Heart right ventricle (tissue), 16 donors: ENCODE results near the gene CD247. TPM values are rescaled to one million over a fixed set of nuclear protein-coding genes. Genes with fewer than 3 reads are reported as not detected.

ENCODE experiments used
- ATAC-seq, 8 donors: fragments of 200-7000 bp; cut with Tn5 transposase; one replicate each; pipeline ENCODE4 v1.9.1; 2020; ENCODE audit warnings: mild to moderate bottlenecking in 8 of 8, moderate library complexity in 8 of 8, moderate number of reproducible peaks in 1 of 8
- DNase-seq, 2 donors: peaks; one replicate each; pipeline ENCODE4 v3.0.0-alpha.2; 2020
- H3K27ac ChIP-seq, 10 donors: fragments of 200-600 bp; sonication (generic) in 2 of 10; one replicate each; pipeline versions ENCODE4 v1.5.0 to v1.8.0; 2020 to 2022; ENCODE audit warnings: mild to moderate bottlenecking in 3 of 10
- H3K27me3 ChIP-seq, 7 donors: fragments of 200-600 bp; one replicate each; pipeline ENCODE4 v1.8.0; 2021 to 2022; ENCODE audit warnings: mild to moderate bottlenecking in 2 of 7
- H3K36me3 ChIP-seq, 9 donors: fragments of 200-600 bp; sonication (generic) in 1 of 9; one replicate each; pipeline versions ENCODE4 v1.5.0 to v1.8.0; 2020 to 2022; ENCODE audit warnings: mild to moderate bottlenecking in 2 of 9
- H3K4me1 ChIP-seq, 9 donors: fragments of 200-600 bp; sonication (generic) in 1 of 9; one replicate each; pipeline versions ENCODE4 v1.5.0 to v1.8.0; 2020 to 2022; ENCODE audit warnings: mild to moderate bottlenecking in 4 of 9
- H3K4me3 ChIP-seq, 10 donors: fragments of 200-600 bp; sonication (generic) in 2 of 10; one replicate each; pipeline versions ENCODE4 v1.5.0 to v1.8.0; 2020 to 2022; ENCODE audit warnings: mild to moderate bottlenecking in 7 of 10, moderate library complexity in 2 of 10
- H3K9me3 ChIP-seq, 11 donors: fragments of 200-600 bp in 10 of 11; sonication (generic) in 2 of 11; one replicate each; pipeline versions ENCODE4 v1.5.0 to v1.8.0; 2013 to 2022; ENCODE audit warnings: mild to moderate bottlenecking in 2 of 11, control low read depth in 1 of 11, moderate library complexity in 1 of 11
- CTCF ChIP-seq, 9 donors: fragments of 200-600 bp; sonication (generic) in 2 of 9; IDR thresholded peaks; one replicate each; pipeline versions ENCODE4 v1.5.0 to v1.8.0; 2021 to 2022; ENCODE audit warnings: antibody characterized with exemption in 9 of 9, mild to moderate bottlenecking in 5 of 9, moderate library complexity in 1 of 9
- WGBS, 2 donors: extraction: QIAGEN DNeasy Blood & Tissue Kit; methylation state at CpG; one replicate each; pipeline ENCODE4 v1.1.7; 2013; ENCODE audit warnings: inconsistent platforms in 1 of 2; 5-methylcytosine and 5-hydroxymethylcytosine counted together
- intact Hi-C, 10 donors: fragments of 100-400 bp; cut with DNase I; formaldehyde crosslinking; loops; one replicate each; pipeline versions ENCODE4 v1.11.1 to v1.14.2; 2022
- polyA plus RNA-seq, 2 donors: library from polyadenylated mRNA; stranded (reverse); fragments of 200-250 nt; gene quantifications; one replicate each; pipeline ENCODE4 v1.2.3, GENCODE V29; 2013
- total RNA-seq, 10 donors: library from RNA; stranded (reverse); fragmentation: NEBNext Ultra II Directional in 3 of 10; extraction: Animal tissue kit (Norgen Biotek cat#: 25700) in 3 of 10; gene quantifications; one replicate each; pipeline versions ENCODE4 v1.2.1 to v1.2.4, GENCODE V29; 2021 to 2023
- donor health status: Arrhythmogenic right ventricular cardiomyopathy.
- donor health status: ischemic (EF 13 %, LVEDD 7.1; RV severe dilation, severe dysfunction).
- donor health status: healthy with polysubstance abuse.
- donor health status: DM: no; HTN: yes; CAD: no.
- donor health status: DM: no; HTN: no; CAD: no.
- donor health status: ischemic (EF 25% LVEDD 6.9; RV normal size, moderate dysfunction).
- donor health status: ischemic (EF 25% LVEDD 5.7; RV mildly dilated, moderate dysfunction).
- donor health status: healthy.
- donor health status: DM: yes; HTN: yes; CAD: no.
- donor health status: Ischemic cardiomyopathy.
- donor health status: ischemic (EF 35%, LVEDD 5.7; RV mildly dilated, moderate dysfunction).
- donor health status: nonischemic (EF 11% LVEDD 7.7; RV severe dilation, severe dysfunction).
- donor health status: DM: yes; HTN: yes; CAD: no.
- donor health status: PGD.
- donor health status: ischemic (EF 29% LVEDD 5.4; RV normal size, mild dysfunction).
- donor health status: nonischemic (EF 23%, LVEDD 6.1; RV moderate dilation, normal function).

Gene CD247
- total and polyA plus RNA-seq, 12 donors = 0.31 to 6.5 (median 0.66) TPM; not detected in 1

- intact Hi-C loops = no loop called here
- Histone ChIP-seq H3K27me3 (peaks cover 0 to 29% (median 11%) of the 10 kb centered on the region in 7 donors), H3K27ac (no peak overlapping the region), H3K4me1 (no peaks in the 10 kb centered on the region), H3K9me3 (no peaks in the 10 kb centered on the region), H3K4me3 (no peak overlapping the region), H3K36me3 (no peaks in the 10 kb centered on the region)
- ATAC-seq = no peak
- no peak for TF ChIP-seq CTCF (IDR thresholded peaks at IDR 0.05)
- 49 to 51% methylated on average over 10 of the region's 10 CpGs for WGBS, 2 donors
- DNase-seq = no peak
These were observed 16.7 kb downstream of the CD247 start for GRCh38 chr1:167501515-167502191.

GRCh38 chr1:167500283-167500860, 18.0 kb downstream of the CD247 start:
- H3K9me3 ChIP-seq = no peaks in the 10 kb centered on the region
- no peak overlapping the region for H3K4me3 ChIP-seq
- WGBS, 2 donors = 90 to 94% methylated on average over 4 of the region's 4 CpGs
- peaks cover 0 to 33% (median 11%) of the 10 kb centered on the region in 7 donors for H3K27me3 ChIP-seq
- H3K27ac ChIP-seq = no peak overlapping the region
- H3K36me3 ChIP-seq = no peaks in the 10 kb centered on the region
- DNase-seq (no peak), ATAC-seq (no peak)
- intact Hi-C loops = no loop called here
- TF ChIP-seq CTCF (IDR thresholded peaks at IDR 0.05) = no peak
- no peaks in the 10 kb centered on the region for H3K4me1 ChIP-seq

- H3K9me3 ChIP-seq = no peaks in the 10 kb centered on the region
- no peak for DNase-seq
- H3K4me3 ChIP-seq = no peak overlapping the region
- ATAC-seq = no peak
- peaks cover 0 to 40% (median 15%) of the 10 kb centered on the region in 7 donors for H3K27me3 ChIP-seq
- intact Hi-C loops = no loop called here
- no peaks in the 10 kb centered on the region for H3K4me1 ChIP-seq
- H3K27ac ChIP-seq = no peak overlapping the region
- H3K36me3 ChIP-seq = no peaks in the 10 kb centered on the region
- no peak for TF ChIP-seq CTCF (IDR thresholded peaks at IDR 0.05)
- 73 to 88% methylated on average over 3 of the region's 3 CpGs for WGBS, 2 donors
These were observed 18.6 kb downstream of the CD247 start for GRCh38 chr1:167499664-167500101.

- Histone ChIP-seq H3K9me3 (no peaks in the 10 kb centered on the region), H3K4me3 (no peak overlapping the region), H3K27me3 (peaks cover 0 to 40% (median 20%) of the 10 kb centered on the region in 7 donors), H3K36me3 (no peaks in the 10 kb centered on the region), H3K4me1 (no peaks in the 10 kb centered on the region), H3K27ac (no peak overlapping the region)
- WGBS, 2 donors = 52 to 80% methylated on average over 4 of the region's 4 CpGs
- intact Hi-C loops = no loop called here
- ATAC-seq = no peak
- TF ChIP-seq CTCF (IDR thresholded peaks at IDR 0.05) = no peak
- no peak for DNase-seq
These were observed 19.2 kb downstream of the CD247 start for GRCh38 chr1:167499106-167499505.
